Fibroblast of mammary gland (primary cell): ENCODE measurements around the gene TBC1D5.
A peak's percentile ranks its signal among the peaks of the same experiment; 100 is the strongest.

ENCODE experiments used
- DNase-seq: peaks from one replicate; pipeline ENCODE4 v3.0.0-alpha.2; 2010; ENCODE audit warnings: low read depth
- H3K4me3 ChIP-seq: 2 replicates; pipeline ENCODE4 v1.5.1; 2011; ENCODE audit warnings: low read depth, mild to moderate bottlenecking, low read length, moderate library complexity; ENCODE audit not compliant: control insufficient read depth
- CTCF ChIP-seq: conservative IDR thresholded peaks from 2 replicates; pipeline ENCODE4 v1.5.1; 2011; ENCODE audit warnings: low read depth, low read length, inconsistent platforms; ENCODE audit not compliant: control insufficient read depth, insufficient read depth

The TBC1D5 gene

GRCh38 chr3:17686613-17687012 lies 55.8 kb downstream of the TBC1D5 start:
- peak; percentile 15 for TF ChIP-seq CTCF
- DNase-seq = peak; percentile 21
- no peak overlapping the region for H3K4me3 ChIP-seq

GRCh38 chr3:17683542-17684207 lies 58.8 kb downstream of the TBC1D5 start:
- no peak for DNase-seq
- TF ChIP-seq CTCF = no peak
- H3K4me3 ChIP-seq = no peak overlapping the region

GRCh38 chr3:17680530-17680929 lies 61.9 kb downstream of the TBC1D5 start:
- DNase-seq = no peak
- H3K4me3 ChIP-seq = no peak overlapping the region

GRCh38 chr3:17678116-17678741 lies 64.2 kb downstream of the TBC1D5 start:
- no peak for TF ChIP-seq CTCF
- peak; percentile 73 for DNase-seq
- no peak overlapping the region for H3K4me3 ChIP-seq

More at GRCh38 chr3:17680530-17680929, 61.9 kb downstream of the TBC1D5 start:
- TF ChIP-seq CTCF = no peak

GRCh38 chr3:17674082-17674686 lies 68.2 kb downstream of the TBC1D5 start:
- H3K4me3 ChIP-seq = no peak overlapping the region
- no peak for TF ChIP-seq CTCF
- no peak for DNase-seq

GRCh38 chr3:17672506-17672905 lies 69.9 kb downstream of the TBC1D5 start:
- H3K4me3 ChIP-seq = no peak overlapping the region
- DNase-seq = peak; percentile 5
- no peak for TF ChIP-seq CTCF
